ENCODE data around the gene PPP1R3A. TPM values are rescaled to one million over a fixed set of nuclear protein-coding genes. Genes with fewer than 3 reads are reported as not detected.

PPP1R3A gene
- total RNA-seq, 1 experiment from 2014 or later: not detected

DNA sequence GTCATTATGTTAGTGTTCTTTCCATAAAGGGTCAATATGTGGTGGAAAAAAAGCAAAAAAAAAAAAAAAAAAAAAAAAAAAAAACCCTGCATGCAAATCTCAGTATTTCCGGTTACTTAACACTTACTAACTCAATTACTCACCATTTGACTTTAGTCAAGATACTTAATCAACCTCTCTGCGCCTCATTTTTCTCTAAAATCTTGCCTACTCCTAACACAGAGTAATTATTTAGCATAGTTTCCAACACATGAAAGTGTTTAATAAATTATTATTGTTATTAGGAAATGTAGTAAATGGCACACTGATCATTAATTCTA, 27.8 kb downstream of the PPP1R3A start:
- DNase-seq (ENCODE audit: low read depth, low spot score) (no peak), ATAC-seq (no peak)
- intact Hi-C loops (cut with micrococcal nuclease; ENCODE audit: unreplicated experiment) (no loop called here), in situ Hi-C loops (cut with HindIII; ENCODE audit: low pct_unique_long_range_greater_than_20kb, low sequenced_read_pairs) (no loop called here)
- Histone ChIP-seq H3K4me1 (ENCODE audit: control insufficient read depth, insufficient read depth, low read length) (no peaks in the 10 kb centered on the region), H3K27ac (ENCODE audit: low read length) (no peak overlapping the region), H3K36me3 (ENCODE audit: control insufficient read depth, insufficient read depth, low read length) (no peaks in the 10 kb centered on the region), H3K4me3 (ENCODE audit: low read depth in 2 of 2, low read length in 2 of 2) (no peak overlapping the region), H3K9me3 (ENCODE audit: control insufficient read depth, insufficient read depth, low read depth, low read length) (no peaks in the 10 kb centered on the region), H3K27me3 (ENCODE audit: control insufficient read depth, insufficient read depth, low read length) (no peaks in the 10 kb centered on the region)
- POLR2A ChIA-PET: no interaction called here
- BruUV-seq (replicated peaks): no TSS peak
- CTCF ChIA-PET: interaction anchor here (0.7 kb wide), 1 partner anchor 973 kb away, joined by 15 read pairs; no protein-coding TSS in a partner anchor
- no peak for TF ChIP-seq TCF7L2 (IDR thresholded peaks at IDR 0.05; ENCODE audit: low read depth, low read length)
- no peak for TF ChIP-seq SIN3A (IDR thresholded peaks at IDR 0.05; ENCODE audit: borderline replicate concordance, insufficient read depth, low read depth, low read length)
- no peak for TF ChIP-seq POLR2AphosphoS5 (IDR thresholded peaks at IDR 0.05; ENCODE audit: low read depth, low read length)
- TF ChIP-seq, protein P1, sequence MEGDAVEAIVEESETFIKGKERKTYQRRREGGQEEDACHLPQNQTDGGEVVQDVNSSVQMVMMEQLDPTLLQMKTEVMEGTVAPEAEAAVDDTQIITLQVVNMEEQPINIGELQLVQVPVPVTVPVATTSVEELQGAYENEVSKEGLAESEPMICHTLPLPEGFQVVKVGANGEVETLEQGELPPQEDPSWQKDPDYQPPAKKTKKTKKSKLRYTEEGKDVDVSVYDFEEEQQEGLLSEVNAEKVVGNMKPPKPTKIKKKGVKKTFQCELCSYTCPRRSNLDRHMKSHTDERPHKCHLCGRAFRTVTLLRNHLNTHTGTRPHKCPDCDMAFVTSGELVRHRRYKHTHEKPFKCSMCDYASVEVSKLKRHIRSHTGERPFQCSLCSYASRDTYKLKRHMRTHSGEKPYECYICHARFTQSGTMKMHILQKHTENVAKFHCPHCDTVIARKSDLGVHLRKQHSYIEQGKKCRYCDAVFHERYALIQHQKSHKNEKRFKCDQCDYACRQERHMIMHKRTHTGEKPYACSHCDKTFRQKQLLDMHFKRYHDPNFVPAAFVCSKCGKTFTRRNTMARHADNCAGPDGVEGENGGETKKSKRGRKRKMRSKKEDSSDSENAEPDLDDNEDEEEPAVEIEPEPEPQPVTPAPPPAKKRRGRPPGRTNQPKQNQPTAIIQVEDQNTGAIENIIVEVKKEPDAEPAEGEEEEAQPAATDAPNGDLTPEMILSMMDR (IDR thresholded peaks at IDR 0.05): no peak
- TF ChIP-seq, protein P2, sequence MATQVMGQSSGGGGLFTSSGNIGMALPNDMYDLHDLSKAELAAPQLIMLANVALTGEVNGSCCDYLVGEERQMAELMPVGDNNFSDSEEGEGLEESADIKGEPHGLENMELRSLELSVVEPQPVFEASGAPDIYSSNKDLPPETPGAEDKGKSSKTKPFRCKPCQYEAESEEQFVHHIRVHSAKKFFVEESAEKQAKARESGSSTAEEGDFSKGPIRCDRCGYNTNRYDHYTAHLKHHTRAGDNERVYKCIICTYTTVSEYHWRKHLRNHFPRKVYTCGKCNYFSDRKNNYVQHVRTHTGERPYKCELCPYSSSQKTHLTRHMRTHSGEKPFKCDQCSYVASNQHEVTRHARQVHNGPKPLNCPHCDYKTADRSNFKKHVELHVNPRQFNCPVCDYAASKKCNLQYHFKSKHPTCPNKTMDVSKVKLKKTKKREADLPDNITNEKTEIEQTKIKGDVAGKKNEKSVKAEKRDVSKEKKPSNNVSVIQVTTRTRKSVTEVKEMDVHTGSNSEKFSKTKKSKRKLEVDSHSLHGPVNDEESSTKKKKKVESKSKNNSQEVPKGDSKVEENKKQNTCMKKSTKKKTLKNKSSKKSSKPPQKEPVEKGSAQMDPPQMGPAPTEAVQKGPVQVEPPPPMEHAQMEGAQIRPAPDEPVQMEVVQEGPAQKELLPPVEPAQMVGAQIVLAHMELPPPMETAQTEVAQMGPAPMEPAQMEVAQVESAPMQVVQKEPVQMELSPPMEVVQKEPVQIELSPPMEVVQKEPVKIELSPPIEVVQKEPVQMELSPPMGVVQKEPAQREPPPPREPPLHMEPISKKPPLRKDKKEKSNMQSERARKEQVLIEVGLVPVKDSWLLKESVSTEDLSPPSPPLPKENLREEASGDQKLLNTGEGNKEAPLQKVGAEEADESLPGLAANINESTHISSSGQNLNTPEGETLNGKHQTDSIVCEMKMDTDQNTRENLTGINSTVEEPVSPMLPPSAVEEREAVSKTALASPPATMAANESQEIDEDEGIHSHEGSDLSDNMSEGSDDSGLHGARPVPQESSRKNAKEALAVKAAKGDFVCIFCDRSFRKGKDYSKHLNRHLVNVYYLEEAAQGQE (IDR thresholded peaks at IDR 0.05; ENCODE audit: insufficient read depth in 1 of 2, low read depth in 2 of 2, low read length in 1 of 2): no peak

DNA sequence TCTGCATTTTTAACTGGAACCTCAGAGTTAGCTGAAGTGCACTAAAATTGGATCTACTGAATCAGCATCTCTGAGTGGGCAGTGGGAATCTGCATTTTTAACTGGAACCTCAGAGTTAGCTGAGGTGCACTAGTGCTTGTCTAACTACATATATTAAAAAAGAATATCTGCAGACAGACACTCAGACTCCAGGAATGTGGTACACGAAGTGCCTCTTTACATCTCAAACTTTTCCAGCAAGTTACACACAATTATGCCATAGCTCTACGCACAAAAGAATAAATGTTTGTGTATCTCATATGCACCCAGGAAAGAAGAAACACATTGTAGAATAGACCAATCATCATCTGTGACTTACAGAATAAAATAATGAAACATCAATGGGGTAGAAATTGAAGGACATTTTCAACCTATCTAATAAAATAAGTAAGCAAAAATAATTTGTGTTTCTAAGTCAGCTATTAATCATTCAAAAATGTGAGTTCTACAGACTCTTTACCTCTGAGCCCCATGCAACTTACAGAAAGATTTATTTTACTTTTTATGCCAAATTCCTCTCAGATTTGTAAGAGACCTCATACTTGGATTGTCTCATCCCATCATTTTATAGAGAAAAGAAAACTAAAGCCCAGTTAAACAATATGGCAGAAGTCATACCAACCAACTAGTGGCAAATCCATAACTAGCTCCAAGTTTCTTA, 28.3 kb downstream of the PPP1R3A start:
- ChIA-PET POLR2A (no interaction called here), CTCF (interaction anchor here (0.7 kb wide), 1 partner anchor 974 kb away, joined by 15 read pairs; no protein-coding TSS in a partner anchor)
- no peak for ATAC-seq
- H3K4me3 ChIP-seq (ENCODE audit: low read depth in 2 of 2, low read length in 2 of 2): no peak overlapping the region
- in situ Hi-C loops (cut with HindIII; ENCODE audit: low pct_unique_long_range_greater_than_20kb, low sequenced_read_pairs) (no loop called here), intact Hi-C loops (cut with micrococcal nuclease; ENCODE audit: unreplicated experiment) (no loop called here)
- DNase-seq (ENCODE audit: low read depth, low spot score): no peak
- TF ChIP-seq POLR2AphosphoS5 (IDR thresholded peaks at IDR 0.05; ENCODE audit: low read depth, low read length) (no peak), TCF7L2 (IDR thresholded peaks at IDR 0.05; ENCODE audit: low read depth, low read length) (no peak), SIN3A (IDR thresholded peaks at IDR 0.05; ENCODE audit: borderline replicate concordance, insufficient read depth, low read depth, low read length) (no peak)
- TF ChIP-seq, protein P1 (IDR thresholded peaks at IDR 0.05): no peak
- H3K36me3 ChIP-seq (ENCODE audit: control insufficient read depth, insufficient read depth, low read length): no peaks in the 10 kb centered on the region
- no peaks in the 10 kb centered on the region for H3K9me3 ChIP-seq (ENCODE audit: control insufficient read depth, insufficient read depth, low read depth, low read length)
- BruUV-seq (replicated peaks): no TSS peak
- no peak overlapping the region for H3K27ac ChIP-seq (ENCODE audit: low read length)
- no peaks in the 10 kb centered on the region for H3K4me1 ChIP-seq (ENCODE audit: control insufficient read depth, insufficient read depth, low read length)
- no peaks in the 10 kb centered on the region for H3K27me3 ChIP-seq (ENCODE audit: control insufficient read depth, insufficient read depth, low read length)
